ENCODE measurements around the gene CYB5D1.

The CYB5D1 gene

GRCh38 chr17:7834542-7834956, 23.3 kb upstream of the CYB5D1 start:
- no peak for DNase-seq

DNA sequence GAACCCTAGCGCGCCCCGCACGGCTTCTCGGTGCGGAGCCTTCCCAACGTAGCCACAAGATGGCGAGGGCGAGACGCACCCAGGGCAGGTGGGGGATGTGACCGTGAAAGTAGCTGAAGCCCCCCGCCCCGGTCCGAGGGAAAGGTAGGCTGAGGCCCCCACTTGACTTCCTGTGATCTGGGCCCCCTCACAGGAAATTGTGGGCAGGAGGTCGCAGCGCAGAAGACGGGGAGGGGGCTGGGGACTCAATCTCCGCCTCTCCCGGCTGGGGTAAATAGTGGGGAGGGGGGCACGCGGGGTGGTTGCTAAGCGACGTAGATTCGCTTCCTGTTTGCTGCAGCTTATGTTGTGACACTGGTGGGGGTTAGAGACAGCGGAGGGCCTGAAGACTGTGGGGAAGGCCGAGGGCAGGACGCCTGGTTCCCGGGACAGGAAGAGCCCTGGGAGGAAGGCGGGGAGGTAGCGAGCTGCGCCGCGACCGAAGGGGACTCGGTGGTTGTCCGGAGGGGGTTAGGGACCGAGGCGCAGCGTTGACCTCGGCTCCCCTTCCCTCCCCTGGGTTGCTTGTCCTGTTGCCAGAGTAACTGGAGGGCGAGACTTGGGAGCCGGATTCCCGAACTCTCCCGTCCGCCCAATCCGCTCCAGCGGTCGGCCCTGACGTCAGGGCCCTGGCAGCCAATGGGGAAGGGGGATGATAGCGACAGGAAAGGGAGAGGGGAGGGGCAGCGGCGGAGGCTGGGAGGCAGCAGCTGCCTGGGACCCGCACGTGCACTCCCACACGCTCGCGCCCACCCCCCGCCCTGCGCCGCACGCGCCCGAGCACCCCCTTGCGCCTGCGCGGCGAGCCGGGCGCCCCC, 22.6 kb upstream of the CYB5D1 start:
- DNase-seq = peak; percentile 55

- no peak for DNase-seq
Observed at GRCh38 chr17:7835814-7836595, 21.8 kb upstream of the CYB5D1 start.

- peak; percentile 52 for DNase-seq
Observed at GRCh38 chr17:7836596-7837407, 21.0 kb upstream of the CYB5D1 start.

- no peak for DNase-seq
Observed at GRCh38 chr17:7837408-7838088, 20.3 kb upstream of the CYB5D1 start.

DNA sequence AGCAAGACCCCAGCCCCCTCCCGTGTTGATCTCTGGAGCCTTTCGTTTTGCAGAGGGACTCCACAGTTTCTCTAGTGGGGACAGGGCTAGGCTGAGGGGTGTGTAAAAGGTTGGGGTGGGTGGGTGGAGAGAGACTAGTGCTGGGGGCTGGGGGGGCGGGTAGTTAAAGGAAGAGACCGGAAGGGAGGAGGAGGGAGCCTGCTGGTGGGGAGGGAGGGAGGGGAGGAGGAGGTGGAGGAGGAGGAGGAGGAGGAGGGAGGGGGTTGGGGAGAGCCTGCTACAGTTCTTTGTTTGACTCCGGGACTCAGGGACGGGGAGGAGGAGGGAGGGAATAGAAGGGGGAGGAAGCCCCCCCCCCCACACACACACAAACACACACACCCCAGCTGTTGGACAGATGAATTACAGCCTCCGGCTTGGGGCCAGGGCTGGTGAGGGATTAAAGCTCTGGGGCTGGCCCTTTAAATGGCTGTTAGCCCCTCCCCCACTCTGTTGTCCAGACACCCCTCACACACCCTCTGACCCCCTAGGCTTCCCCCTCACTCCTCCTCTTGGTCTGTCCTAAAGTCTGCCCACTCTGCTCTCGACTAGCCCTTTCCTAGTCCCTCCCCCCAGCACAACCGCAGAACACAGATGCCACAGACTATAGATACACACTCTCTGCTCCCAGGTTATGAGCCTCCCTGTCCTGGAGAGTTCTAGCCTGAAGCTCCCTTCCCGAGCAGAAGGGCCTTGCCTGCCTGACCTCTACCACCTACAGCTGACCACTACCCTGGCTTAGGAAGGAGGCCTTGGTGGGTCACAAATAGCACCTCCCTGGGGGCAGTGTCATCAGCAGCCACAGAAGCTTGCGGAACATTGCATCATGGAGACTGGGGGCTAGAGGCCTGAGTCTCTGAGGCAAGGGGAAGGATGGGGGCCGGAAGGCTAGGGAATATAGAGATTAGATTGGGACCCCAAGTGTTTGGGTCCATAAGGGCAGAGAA, 19.4 kb upstream of the CYB5D1 start:
- no peak for DNase-seq

DNA sequence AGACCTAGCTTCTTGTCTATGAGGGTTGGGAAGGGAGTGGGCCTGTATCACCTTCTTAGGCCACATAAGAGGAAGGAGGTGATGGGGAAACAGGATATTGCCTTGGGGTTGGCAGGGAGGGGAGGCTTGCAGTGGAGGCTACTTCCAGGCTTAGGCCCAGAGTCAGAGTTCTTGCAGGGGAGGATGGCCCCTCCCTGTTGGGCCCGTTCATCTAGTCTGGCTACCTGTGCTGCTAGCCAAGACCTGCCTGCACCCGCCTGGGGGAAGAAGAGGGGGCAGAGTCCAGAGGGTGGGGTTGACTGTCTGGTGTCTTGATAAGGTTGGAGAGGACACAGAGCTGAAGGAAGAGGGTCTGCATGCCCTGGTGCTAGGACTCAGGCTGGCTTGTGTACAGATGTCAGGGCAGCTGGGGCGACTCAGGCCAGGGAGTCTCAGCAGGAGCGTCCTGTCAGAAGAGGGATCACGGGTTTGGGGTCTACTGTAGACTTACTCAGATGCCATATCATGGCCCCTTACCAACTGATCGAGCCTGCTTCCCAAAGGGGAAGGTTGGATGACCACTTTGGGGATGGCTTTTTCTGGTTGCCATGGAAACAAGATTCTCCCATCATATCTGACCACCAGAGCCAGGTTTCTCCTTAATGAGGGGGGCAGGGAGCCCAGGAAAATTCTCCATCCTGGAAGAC, 18.5 kb upstream of the CYB5D1 start:
- DNase-seq = no peak

DNA sequence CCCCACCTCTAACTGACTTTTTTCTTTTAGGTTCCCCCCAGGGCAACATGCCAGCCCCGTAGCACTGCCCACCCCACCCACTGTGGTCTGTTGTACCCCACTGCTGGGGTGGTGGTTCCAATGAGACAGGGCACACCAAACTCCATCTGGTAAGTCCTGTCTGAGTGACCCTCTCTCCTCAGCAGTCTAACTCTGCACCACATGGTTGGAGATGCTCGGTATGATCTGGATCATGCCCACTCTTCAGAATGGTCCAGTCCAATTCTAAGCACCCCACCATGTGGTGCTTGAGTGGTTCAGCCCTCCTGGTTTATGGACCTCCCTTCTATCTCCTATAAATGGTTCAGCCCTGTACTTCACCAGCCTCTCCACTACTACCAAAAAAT, 17.9 kb upstream of the CYB5D1 start:
- no peak for DNase-seq

DNA sequence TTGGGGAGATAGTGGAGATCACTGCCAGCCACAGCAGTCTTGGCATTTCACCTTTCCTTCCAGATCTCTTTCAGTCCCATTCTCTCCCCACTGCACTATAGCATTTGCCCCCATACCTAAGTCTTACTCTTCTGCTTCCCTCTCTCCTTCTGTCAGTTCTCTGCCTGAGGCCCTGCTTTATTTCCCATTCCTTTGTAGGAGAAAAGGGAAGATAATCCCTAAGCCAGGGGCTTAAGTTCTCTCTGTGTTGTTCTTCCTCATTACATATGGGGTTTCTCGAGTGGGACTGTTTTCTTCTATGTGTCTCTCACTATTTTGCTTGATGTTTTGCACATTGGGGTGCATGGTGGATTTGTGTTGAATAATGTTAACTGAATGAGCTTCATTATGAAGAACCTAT, 17.4 kb upstream of the CYB5D1 start:
- DNase-seq = no peak

DNA sequence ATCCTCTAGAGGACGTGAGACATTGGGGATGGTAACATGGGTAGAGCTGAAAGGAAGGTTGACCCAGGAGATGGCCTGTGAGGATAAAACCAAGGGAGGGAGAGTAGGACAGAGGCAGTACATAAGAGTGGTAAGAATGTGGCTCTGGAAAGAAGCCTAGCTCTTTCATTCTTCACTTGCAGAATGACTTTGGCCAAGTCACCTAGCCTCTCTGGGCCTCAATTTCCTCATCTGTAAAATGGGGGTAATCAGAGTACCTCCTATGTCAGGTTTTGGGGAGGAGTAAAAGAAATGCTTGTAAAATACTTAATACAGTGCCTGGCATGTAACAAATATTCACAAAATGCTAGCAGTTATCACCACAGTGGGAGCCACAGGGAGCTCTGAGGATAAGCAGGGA, 16.9 kb upstream of the CYB5D1 start:
- no peak for DNase-seq

GRCh38 chr17:7841396-7841914, 16.3 kb upstream of the CYB5D1 start:
- no peak for DNase-seq

DNA sequence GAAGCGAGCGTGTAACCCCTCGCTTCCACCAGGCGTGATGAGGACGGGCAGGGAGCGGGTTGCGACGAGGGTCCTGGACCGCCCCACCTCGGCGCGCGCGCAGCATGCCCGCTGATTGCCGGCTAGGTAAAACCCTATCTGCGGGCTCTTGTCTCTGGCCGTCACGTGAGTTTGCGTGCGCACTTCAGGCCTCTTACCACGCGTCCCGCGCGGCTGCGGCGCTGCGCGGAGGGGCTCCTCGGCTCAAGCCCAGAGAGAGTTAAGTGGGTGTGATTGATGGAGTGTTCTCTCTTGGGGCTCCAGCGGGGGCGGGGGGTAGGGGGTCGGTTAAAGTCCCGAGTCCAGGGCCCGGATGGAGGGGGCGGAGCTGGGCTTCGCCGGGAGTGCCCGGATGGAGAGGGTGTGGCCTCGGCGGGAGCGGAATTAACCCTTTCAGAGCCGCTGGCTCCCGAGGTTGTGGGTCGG, 15.9 kb upstream of the CYB5D1 start:
- no peak for DNase-seq

DNA sequence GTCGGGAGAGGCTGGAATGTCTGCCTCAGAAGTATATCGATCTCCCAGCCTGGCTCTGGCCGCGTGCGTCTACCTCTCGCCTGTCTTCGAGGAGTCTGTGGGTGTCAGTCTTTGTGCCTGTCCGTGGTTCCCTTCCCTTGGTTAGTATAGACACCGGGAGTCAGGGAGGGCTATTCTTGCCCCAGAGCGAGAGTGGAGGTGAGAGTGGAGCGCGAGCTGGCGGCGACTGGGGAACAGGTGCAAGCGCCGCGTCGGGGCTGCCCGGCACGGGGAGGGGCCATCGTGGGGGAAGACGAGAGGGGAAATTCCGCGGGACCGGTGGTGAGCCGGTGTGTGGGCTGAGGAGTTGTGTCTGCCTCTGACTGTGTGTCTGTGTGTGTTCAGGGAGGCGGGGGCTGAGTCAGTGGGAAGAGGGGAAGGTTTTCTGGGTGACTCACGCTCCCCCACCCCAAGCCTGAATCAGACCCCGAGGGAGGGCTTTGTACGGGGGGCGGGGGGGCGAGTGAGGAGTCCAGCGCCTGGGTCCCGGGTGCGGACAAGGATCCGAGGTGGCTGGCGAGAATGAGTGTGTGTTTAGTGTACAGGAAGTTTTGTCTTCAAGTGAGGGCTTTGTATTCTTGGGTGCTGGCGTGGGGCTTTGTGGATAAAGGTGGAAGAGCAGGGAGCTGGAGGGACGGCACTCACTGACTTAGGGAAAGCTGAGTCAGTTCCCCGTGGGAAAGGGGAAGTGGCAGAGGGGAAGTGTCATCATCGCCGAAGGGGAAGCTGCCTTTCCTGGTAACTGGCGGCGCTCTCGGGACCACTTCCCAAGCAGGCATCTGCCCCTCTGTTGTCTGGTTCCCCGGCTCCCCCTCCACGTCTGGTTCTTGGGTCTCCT, 15.2 kb upstream of the CYB5D1 start:
- DNase-seq = no peak

DNA sequence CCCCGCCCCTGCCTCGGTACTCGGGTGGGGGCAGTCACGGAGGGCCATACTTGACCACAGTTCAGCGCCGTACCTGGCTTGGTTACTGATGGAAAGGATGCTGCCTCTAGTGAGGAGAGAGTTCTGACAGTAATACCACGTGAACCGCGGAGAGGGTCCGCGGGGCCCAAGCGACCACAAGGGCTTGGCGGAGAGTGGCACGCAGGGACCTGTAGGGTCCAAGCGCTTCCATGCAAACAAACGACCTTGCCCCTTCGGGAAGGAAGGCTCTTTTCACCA, 14.6 kb upstream of the CYB5D1 start:
- no peak for DNase-seq

GRCh38 chr17:7843536-7844291, 14.1 kb upstream of the CYB5D1 start:
- no peak for DNase-seq

GRCh38 chr17:7844292-7845154, 13.3 kb upstream of the CYB5D1 start:
- no peak for DNase-seq

DNA sequence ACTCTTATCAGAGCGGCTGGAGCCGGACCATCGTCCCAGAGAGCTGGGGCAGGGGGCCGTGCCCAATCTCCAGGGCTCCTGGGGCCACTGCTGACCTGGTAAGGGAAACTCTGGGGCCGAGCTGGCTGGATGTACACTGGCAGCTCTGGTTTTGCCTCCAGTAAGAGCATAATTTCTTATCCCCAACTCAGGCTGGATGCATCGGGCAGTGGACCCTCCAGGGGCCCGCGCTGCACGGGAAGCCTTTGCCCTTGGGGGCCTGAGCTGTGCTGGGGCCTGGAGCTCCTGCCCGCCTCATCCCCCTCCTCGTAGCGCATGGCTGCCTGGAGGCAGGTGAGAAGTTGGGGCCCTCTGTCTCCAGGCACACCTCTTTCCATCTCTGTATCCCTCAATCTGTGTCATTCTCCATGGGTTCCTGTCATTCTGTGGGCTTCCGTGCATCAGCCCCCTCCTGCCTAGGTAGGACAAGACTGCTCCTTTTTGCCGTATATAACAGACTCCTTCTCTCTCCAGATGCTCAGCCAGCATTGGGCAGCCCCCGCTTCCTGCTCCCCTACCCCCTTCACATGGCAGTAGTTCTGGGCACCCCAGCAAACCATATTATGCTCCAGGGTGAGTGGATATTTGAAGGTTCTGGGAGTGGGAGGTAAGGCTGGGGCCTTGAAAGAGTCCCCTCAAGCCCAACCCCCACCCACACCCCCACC, 12.3 kb upstream of the CYB5D1 start:
- DNase-seq = no peak
